ENCODE results near the gene RGS6. TPM values are rescaled to one million over a fixed set of nuclear protein-coding genes. Genes with fewer than 3 reads are reported as not detected.

Gene RGS6
- total and polyA plus RNA-seq, 8 donors = 0.12 to 4.1 (median 2.8) TPM

GRCh38 chr14:72128629-72129028 lies 196.4 kb downstream of the RGS6 start:
- Histone ChIP-seq H3K36me3 (no peaks in the 10 kb centered on the region), H3K27ac (no peak overlapping the region), H3K4me1 (peaks cover 0 to 7% of the 10 kb centered on the region in 2 donors), H3K27me3 (no peaks in the 10 kb centered on the region), H3K9me3 (no peaks in the 10 kb centered on the region), H3K4me3 (no peak overlapping the region)
- DNase-seq = no peak
- ATAC-seq = no peak
- no peak for TF ChIP-seq CTCF (IDR thresholded peaks at IDR 0.05)
- intact Hi-C loops (cut with DNase I) = no loop called here

GRCh38 chr14:72129291-72129690 lies 197.1 kb downstream of the RGS6 start:
- Histone ChIP-seq H3K4me3 (no peak overlapping the region), H3K4me1 (peaks cover 0 to 7% of the 10 kb centered on the region in 2 donors), H3K27me3 (no peaks in the 10 kb centered on the region), H3K36me3 (no peaks in the 10 kb centered on the region), H3K27ac (no peak overlapping the region), H3K9me3 (no peaks in the 10 kb centered on the region)
- ATAC-seq (peak; percentile 51), DNase-seq (peak in 1 of 4 donors; percentile 23)
- intact Hi-C loops (cut with DNase I) = no loop called here
- TF ChIP-seq CTCF (IDR thresholded peaks at IDR 0.05) = no peak

- Histone ChIP-seq H3K4me1 (no peaks in the 10 kb centered on the region), H3K4me3 (no peak overlapping the region), H3K27me3 (no peaks in the 10 kb centered on the region), H3K9me3 (no peaks in the 10 kb centered on the region), H3K27ac (no peak overlapping the region), H3K36me3 (no peaks in the 10 kb centered on the region)
- intact Hi-C loops (cut with DNase I) = no loop called here
- TF ChIP-seq CTCF (IDR thresholded peaks at IDR 0.05) = no peak
- ATAC-seq (no peak), DNase-seq (no peak)
These were observed 208.9 kb downstream of the RGS6 start for GRCh38 chr14:72141084-72141483.

- no peak for ATAC-seq
- no peak for DNase-seq
- Histone ChIP-seq H3K27ac (no peak overlapping the region), H3K36me3 (no peaks in the 10 kb centered on the region), H3K4me3 (no peak overlapping the region), H3K9me3 (no peaks in the 10 kb centered on the region), H3K27me3 (no peaks in the 10 kb centered on the region), H3K4me1 (no peaks in the 10 kb centered on the region)
- intact Hi-C loops (cut with DNase I) = no loop called here
- no peak for TF ChIP-seq CTCF (IDR thresholded peaks at IDR 0.05)
These were observed 210.1 kb downstream of the RGS6 start for GRCh38 chr14:72142328-72142727.

GRCh38 chr14:72146241-72146640 lies 214.0 kb downstream of the RGS6 start:
- Histone ChIP-seq H3K4me1 (no peaks in the 10 kb centered on the region), H3K36me3 (no peaks in the 10 kb centered on the region), H3K27me3 (no peaks in the 10 kb centered on the region), H3K9me3 (no peaks in the 10 kb centered on the region), H3K4me3 (no peak overlapping the region), H3K27ac (no peak overlapping the region)
- ATAC-seq (no peak), DNase-seq (no peak)
- TF ChIP-seq CTCF (IDR thresholded peaks at IDR 0.05) = no peak
- intact Hi-C loops (cut with DNase I) = no loop called here

Data from left lung (tissue), 10 donors.